GM21381 (cell line): ENCODE measurements around the gene FGF9.
A peak's percentile ranks its signal among the peaks of the same experiment; 100 is the strongest.

Experiments used
- ATAC-seq: cut with Tn5 transposase; IDR thresholded peaks from one replicate; pipeline ENCODE4 v1.9.1; 2021; ENCODE audit warnings: mild to moderate bottlenecking, moderate library complexity; ENCODE audit not compliant: unreplicated experiment

The FGF9 gene

DNA sequence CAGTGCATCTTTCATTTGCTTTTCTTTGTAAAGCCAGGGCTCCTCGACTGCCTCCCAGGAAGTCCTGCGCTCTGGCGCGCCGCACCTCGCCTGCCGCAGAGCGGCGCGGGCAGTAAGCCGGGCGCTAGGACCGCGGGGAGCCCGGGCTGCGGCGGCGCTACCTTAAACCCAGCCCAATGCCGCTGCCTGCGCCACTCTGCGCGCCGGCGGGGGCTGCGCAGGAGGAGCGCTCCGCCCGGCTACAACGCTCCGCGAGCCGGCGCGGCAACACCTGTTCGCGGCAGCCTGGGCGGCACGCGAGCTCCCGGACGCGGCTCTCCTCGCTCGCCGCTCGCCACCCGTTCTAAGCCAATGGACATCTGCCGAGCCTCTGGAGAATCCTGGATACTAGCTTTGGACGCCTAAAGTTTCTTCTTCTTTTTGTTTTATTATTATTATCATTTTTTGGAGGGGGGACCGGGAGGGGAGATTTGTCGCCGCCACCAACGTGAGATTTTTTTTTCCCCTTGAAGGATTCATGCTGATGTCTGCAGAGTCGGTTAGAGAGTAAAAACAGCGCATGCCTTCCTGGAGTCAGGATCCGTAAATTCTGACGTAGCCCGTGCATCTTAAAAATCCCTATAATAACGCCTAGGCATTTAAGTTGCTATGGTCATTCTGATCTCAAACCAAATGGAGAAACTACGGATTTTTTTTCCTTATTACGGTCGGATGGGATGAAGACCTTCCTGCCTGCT is at the start of gene FGF9:
Gene FGF9 (plus strand): TSS at position 191 of the 737 bp plus-strand sequence. CDS start 840 bp downstream, outside the sequence.
- ATAC-seq = peak; percentile 71

DNA sequence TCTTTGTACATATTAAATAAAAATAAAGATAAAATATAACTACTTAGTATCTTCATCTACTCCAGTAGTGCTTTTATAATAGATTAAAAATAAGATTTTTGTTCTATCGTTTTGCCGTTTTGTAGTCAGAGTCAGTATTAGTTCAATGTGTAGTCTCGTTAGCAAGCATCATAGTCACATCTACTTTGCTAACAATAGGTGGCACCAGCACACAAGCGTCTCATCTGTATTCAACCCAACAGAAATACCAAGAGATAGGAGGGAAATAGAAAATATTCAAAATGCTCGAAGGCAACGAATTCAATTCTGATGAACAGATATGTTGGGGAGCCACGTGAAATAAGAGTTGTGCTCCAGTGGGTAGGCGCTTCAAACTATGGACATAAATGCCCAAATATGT is 45.5 kb upstream of the FGF9 start:
- no peak for ATAC-seq

DNA sequence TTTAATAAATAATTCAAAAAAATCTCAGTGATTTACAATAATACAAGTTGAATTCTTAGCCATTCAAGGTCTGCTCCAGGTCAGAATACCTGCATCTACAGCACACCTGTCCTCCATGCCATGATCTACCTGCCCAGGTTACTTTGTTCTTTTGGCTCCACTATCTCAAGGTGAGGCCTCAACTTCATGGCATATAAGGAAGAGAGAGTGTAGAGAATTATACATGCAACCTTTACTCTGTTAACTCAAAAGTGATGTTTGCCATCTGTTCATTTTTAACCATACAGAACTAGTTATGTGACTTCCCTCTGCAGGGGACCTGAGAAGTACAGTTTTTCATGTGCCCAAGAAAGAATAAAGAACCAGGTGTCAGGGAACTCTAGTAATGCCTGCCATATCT is 38.7 kb upstream of the FGF9 start:
- ATAC-seq = no peak

DNA sequence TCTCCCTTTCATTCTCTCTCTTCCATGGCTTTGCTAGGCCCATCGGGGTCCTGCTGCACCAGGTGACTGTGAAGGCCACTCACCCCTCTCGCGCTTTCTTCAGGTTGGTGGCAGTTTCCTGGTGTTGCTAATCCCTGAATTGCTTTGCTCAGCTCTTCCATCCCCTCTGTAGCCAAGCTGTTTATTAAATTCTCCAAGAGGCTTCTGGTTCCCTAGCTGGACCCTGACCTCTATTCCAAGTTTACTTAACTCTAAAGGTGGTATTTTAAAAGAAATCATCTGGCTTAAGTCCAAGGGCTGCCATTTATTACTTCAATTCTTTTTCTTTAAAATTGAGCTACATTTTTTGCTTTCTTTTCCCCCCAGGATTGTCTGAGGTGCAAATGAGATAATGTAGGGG is 34.2 kb upstream of the FGF9 start:
- ATAC-seq = no peak

DNA sequence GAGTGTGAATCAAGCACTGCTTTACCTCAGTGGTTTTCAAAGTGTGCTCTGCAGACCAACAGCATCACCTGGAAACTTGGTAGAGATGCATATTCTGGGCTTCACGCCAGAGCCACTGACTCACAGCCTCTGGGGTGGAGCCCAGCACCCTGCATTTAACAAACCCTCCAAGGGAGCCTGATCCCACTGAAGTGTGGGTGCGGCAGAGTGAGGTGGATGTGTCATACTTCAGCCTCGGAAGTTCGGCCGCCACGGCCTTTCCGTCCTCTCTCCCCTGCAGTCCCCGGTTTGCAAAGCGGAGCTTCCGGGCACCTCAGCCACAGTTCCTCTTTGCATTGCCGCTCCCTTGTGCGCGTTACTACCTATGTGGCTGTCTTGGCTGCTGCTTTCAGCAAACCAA is 33.6 kb upstream of the FGF9 start:
- no peak for ATAC-seq

DNA sequence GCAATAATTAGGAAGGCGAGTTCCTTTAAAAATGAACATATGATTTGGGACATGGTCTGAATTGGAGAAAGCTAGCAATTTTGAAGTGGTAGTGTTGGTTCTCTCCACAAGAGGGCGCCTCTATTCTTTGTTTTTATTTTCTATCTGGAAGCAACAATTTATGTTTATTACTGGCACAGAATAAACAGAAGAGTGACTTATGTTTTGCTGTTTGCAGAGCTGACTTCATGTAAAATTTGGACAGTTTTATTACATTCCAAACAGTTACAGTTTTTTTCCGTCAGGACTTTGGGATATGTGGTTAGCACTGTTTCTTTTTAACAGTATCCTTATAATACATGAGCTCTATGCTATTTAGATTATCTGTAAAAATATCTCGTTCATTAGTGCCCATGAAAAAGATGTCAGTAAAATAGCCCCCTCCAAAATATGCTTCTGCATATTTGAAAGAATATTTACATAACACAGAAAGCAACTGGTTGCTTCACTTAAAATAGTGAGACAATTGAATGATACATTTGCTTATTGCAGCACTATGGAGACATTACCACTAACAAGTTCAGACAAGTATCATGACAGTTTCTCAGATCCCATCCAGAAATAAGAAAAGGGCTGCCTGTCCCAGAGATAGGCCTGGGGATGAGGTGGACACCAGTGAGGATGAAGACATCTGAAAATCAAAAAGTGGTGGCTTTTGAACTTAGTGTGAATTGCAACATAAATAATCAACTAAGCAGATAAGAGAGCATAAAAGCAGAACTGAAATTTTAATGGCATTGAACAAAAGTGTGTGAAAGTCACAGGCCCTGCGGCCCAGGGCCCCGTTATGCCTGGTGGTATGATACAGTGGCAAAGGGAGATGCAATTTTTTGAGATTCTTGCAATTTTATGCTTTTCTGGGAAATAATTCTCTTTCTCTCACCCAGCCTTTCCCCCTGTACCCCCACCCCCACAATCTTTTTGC is 32.3 kb upstream of the FGF9 start:
- ATAC-seq = no peak

DNA sequence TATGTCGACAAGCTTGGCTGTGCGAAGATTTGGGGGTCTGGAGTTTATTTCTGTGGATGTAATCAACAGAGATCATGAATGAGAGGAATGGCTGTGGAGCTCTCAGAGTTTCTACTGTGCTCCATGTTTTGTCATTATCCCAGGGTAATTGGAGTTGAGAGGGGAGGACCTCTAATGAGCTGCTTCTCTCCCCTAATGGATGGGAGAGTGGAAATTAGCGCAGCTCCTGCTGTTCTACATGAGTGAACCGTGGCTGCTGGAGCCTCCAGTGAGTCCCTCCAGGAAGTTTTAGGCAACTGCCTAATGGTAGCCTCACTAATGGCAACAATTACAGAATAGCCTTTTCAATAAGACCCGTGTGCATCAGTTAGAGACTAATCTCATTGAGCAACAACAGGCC is 31.3 kb upstream of the FGF9 start:
- no peak for ATAC-seq

DNA sequence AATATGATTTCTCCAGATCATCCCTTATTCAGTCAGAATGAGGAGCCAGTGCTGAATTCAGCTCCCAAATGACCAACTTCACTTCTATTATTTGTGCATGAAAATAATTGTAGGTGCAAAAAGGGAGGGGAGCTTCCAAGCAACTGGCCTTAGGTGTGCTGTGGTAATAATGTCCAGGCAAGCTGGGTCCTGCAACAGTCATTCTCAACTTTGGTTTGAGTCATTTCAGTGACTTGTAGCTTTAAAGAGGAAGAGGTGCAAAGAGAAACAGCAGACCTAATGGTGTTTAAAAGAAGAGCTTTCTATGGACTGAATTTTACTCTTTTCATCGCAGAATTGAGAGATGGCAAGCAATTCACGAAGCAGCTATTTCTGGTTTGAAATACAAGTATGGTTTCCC is 29.2 kb upstream of the FGF9 start:
- no peak for ATAC-seq

DNA sequence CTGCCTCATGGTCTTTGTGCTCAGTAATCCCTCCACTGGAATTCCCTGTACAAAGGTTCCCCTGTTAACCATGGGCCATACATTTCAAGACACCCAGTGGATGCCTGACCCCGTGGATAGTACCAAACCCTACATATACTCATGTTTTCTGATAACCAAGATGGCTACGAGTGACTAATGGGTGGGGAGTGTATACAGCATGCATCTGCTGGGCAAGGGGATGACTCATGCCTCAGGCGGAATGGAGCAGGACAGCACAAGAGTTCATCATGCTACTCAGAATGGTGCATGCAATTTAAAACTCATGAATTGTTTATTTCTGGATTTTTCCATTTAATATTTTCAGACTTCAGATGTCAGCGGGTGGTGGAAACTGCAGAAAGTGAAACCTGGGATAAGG is 13.3 kb upstream of the FGF9 start:
- ATAC-seq = no peak

DNA sequence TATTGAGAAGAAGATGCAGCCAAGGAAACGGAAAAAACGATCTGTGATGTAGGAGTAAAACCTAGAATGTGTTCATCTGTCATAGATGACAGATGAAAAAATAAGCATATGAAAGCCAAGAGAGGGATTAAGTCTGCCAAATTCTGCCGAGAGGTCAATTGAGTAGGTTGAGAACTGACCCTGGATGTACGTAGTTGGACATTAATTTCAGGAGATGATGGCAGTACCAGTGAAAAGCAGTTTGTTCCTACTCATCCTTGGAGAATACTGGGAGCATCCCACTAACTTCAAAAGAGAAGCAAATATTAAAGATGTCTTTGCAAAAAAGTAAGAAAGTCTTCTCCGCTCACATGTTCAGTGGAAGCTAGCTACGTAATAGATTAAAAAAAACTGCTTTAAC is 11.8 kb upstream of the FGF9 start:
- no peak for ATAC-seq

DNA sequence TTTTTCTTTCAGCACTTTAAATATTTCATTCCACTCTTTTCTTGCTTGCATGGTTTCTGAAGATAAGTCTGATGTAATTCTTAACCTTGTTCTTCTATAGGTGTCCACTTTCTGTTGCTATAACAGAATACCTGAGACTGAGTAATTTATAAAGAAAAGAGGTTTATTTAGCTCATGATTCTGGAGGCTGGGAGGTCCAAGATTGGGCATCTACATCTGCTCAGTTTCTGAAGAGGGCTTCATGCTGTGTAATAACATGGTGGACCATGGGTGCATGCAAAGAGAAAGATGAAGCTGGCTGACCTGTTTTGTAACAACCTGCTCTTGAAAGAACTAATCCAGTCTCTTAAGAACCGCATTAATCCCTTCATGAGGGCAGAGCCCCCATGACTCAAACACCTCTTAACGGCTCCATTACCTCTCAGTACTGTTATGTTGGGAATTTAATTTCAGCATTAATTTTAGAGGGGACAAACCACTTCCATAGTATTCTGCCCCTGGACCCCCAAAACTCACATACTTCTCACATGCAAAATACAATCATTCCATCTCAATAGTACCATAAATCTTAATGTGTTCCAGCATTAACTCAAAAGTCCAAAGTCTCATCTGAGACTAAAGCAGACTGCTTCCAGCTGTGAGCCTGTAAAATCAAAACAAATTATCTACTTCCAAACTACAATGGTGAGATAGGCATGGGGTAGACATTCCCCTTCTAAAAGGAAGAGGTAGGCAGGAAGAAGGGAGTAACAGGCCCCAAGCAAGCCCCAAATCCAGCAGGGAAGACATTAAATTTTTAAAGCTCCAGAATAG is 9.6 kb upstream of the FGF9 start:
- no peak for ATAC-seq

DNA sequence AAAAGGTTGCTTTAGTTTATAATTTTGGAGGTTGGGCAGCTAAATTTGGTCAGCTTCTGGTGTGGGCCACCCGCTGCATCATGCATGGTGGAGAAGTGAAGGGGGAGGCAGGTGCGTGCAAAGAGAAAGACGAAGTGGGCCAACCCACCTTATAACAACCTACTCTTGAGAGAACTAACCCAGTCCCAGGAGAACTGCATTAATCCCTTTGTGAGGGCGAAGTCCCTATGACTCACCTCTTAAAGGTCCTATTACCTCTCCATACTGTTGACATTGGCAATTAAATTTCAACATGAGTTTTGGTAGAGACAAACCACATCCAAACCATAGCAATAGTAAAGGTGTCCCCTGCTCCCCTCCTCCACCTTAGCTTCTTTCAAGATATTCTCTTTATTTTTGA is 7.7 kb upstream of the FGF9 start:
- ATAC-seq = no peak

DNA sequence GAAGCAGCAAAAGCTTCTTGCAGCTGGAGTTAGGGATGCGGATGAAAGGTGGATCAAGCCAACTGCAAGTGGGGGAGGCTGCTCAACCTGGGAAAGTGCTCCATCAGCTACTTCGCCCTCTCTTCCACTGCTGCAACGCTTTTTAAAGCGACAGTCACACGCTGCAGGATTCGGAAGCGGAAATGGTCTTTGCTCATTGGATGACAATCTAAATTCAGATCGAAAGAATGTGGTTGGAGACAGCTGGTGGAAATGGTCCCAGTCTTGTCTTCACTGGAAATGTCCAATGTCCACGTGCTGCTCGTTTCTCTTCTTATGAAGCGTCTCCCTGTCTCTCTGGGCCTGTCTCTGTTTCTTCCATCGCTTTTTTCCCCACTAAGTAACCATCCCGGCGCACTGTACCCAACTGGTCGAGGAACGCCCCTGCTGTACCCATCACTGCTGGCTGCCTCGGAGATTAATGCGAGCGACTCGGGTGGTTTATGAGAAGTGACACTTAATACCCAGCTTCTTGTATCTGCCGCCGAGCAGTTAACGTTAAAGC is 2.1 kb upstream of the FGF9 start:
- ATAC-seq = no peak

DNA sequence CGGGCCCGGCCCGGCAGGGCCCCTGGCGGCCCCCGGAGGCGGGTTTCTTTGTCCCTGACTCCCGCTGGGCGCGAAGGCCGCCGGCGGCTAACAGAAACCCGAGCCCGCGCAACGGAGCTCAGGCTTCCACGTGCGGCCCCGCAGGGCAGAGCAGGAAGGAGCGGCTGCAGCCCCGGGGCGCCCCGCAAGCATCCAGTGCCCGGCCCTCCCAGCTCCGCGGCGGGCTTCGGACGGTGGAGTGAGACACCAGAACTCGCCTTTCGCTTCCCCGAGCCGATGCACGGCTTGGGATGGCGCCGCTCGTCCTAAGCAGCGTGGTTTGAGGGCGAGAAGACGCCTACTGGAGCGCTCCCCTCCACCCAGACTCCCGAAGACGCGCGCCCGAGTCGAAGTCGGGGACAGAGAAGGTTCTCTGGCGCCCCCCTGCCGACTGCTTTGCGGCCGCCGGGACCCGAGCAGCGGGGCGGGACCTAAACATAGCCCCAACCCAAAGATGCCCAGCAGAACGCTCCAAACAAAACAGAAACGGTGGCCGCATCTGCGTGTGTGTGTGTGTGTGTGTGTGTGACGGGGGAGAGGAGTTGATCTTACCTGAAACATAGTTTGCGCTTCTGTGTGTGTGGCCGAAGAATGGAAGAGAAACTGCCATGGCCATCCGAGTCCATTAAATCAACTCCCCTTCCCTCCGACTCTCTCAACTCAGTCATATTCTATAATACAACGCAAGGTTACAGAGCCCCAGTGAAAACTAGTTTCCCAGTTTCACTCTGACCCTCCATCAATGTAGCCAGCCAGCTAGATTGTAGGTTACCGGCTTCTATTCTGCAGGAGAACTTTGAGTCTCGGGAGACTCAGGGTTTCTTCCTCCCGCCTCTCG is 629 bp upstream of the FGF9 start:
- ATAC-seq = peak; percentile 26

DNA sequence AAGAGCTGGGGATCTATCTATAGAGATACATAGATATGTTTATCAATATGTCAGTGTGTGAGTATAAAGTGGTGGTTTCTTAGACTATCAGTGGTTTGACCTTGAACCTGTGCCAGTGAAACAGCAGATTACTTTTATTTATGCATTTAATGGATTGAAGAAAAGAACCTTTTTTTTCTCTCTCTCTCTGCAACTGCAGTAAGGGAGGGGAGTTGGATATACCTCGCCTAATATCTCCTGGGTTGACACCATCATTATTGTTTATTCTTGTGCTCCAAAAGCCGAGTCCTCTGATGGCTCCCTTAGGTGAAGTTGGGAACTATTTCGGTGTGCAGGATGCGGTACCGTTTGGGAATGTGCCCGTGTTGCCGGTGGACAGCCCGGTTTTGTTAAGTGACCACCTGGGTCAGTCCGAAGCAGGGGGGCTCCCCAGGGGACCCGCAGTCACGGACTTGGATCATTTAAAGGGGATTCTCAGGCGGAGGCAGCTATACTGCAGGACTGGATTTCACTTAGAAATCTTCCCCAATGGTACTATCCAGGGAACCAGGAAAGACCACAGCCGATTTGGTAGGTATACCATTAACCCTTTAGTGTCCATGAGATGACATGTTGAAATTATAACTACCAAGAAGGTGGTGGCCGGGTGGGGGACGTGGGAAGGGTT is 880 bp downstream of the FGF9 start:
- ATAC-seq = no peak

DNA sequence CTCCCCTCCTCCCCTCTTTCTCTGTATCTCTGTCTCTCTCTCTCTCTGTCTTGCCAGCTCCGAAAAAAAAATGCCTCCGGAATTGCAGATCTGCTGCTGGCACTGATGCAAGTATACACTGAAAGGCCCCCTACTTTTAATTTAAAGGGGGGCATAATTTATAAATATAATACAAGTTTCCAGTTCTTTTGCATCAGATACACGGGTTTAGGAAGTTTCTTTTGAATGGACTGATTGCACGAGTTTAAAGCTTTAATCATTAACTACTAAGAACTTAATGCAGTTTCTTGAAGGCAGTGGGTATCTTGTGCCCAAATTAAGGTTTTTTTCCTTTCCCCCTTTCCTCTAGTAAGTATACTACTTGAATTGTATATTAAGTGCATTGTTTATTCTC is 1.4 kb downstream of the FGF9 start:
- no peak for ATAC-seq

DNA sequence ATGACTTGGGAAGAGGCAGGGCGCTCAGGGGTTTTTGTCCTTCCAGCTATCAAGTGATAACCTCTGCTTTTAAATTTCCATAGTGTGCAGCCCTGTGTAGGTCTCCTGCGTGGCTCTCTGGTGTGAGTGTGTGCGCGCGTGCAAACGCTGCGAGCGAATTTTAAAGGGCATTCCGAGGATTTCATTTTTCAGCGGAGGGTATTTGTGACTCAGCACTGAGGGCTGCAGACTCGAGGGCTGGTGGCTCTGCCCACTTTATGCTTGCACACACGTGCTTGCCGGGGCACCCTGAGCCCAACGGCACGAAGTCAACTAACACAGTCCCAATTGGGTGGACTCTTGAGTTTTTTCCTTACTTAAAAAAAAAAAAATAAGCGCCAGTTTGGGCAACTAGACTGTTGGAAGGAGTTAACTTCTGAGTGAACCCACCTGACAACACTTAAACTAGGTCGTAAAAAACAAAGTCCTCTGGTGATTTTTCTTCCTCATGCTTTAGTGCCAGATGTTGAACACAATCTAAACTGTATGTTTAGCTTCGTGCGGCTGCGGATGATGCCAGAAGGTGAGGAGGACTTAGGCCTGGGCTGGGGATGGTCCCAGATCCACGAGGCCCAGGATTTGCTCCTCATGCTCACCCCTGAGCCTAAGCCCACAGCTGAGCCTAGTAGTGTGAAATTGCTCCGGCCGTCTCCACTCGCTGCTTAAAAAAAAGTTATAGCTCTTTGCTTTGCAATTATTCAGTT is 2.1 kb downstream of the FGF9 start:
- no peak for ATAC-seq

DNA sequence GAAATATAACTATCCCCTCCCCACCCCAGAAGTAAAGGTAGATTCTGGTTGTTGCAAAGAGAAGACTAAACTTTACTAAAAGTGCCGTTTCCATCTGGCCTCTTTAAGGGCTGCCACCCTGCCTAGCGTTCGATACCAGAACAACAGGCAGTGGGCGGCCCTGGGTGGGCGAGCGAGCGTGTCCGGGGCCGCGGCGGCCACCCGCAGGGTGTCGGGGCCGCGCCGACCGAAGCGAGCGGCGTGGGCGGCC is 2.6 kb downstream of the FGF9 start:
- no peak for ATAC-seq
